Activated CD4-positive, alpha-beta T cell treated with anti-CD3 and anti-CD28 coated beads for 24 hours (primary cell): ENCODE measurements around the gene SEC24D.

Experiments
- DNase-seq, 2 donors: peaks; one replicate each; pipeline ENCODE4 v3.0.0-alpha.2; 2020; ENCODE audit warnings: low read depth in 2 of 2

Gene SEC24D

GRCh38 chr4:118751629-118752323 is 84.2 kb downstream of the SEC24D start:
- DNase-seq, result no peak

GRCh38 chr4:118749347-118749988 is 86.5 kb downstream of the SEC24D start:
- DNase-seq, result no peak

GRCh38 chr4:118746251-118746919 is 89.5 kb downstream of the SEC24D start:
- no peak for DNase-seq

GRCh38 chr4:118745357-118745756 is 90.6 kb downstream of the SEC24D start:
- no peak for DNase-seq

GRCh38 chr4:118743867-118744266 is 92.1 kb downstream of the SEC24D start:
- no peak for DNase-seq

- DNase-seq, result no peak
Measured at GRCh38 chr4:118742050-118742449, 93.9 kb downstream of the SEC24D start.

GRCh38 chr4:118741301-118741855 is 94.5 kb downstream of the SEC24D start:
- no peak for DNase-seq

GRCh38 chr4:118740869-118741268 is 95.1 kb downstream of the SEC24D start:
- no peak for DNase-seq

- no peak for DNase-seq
Measured at GRCh38 chr4:118739022-118739713, 96.8 kb downstream of the SEC24D start.

- DNase-seq, result no peak
Measured at GRCh38 chr4:118738090-118738489, 97.8 kb downstream of the SEC24D start.

- no peak for DNase-seq
Measured at GRCh38 chr4:118736900-118737299, 99.0 kb downstream of the SEC24D start.

GRCh38 chr4:118734491-118735205 is 101.3 kb downstream of the SEC24D start:
- DNase-seq, result no peak

- DNase-seq, result no peak
Measured at GRCh38 chr4:118732591-118733330, 103.2 kb downstream of the SEC24D start.

GRCh38 chr4:118730683-118731082 is 105.2 kb downstream of the SEC24D start:
- DNase-seq, result no peak

- DNase-seq, result no peak
Measured at GRCh38 chr4:118729287-118730286, 106.3 kb downstream of the SEC24D start.

- DNase-seq, result no peak
Measured at GRCh38 chr4:118727360-118727759, 108.6 kb downstream of the SEC24D start.

- DNase-seq, result no peak
Measured at GRCh38 chr4:118723369-118723768, 112.6 kb downstream of the SEC24D start.

GRCh38 chr4:118721752-118722151 is 114.2 kb downstream of the SEC24D start:
- DNase-seq, result no peak

- DNase-seq, result no peak
Measured at GRCh38 chr4:118718511-118719170, 117.3 kb downstream of the SEC24D start.
